ENCODE results near the gene KCNQ1. TPM values are rescaled to one million over a fixed set of nuclear protein-coding genes. Genes with fewer than 3 reads are reported as not detected.

The KCNQ1 gene
- total RNA-seq, 2 experiments from 2014 or later, result 8.7 to 9.5 TPM

- CTCF ChIA-PET, result no interaction called here
- no peak overlapping the region for H3K27ac Mint-ChIP-seq
- TF ChIP-seq, protein P1, sequence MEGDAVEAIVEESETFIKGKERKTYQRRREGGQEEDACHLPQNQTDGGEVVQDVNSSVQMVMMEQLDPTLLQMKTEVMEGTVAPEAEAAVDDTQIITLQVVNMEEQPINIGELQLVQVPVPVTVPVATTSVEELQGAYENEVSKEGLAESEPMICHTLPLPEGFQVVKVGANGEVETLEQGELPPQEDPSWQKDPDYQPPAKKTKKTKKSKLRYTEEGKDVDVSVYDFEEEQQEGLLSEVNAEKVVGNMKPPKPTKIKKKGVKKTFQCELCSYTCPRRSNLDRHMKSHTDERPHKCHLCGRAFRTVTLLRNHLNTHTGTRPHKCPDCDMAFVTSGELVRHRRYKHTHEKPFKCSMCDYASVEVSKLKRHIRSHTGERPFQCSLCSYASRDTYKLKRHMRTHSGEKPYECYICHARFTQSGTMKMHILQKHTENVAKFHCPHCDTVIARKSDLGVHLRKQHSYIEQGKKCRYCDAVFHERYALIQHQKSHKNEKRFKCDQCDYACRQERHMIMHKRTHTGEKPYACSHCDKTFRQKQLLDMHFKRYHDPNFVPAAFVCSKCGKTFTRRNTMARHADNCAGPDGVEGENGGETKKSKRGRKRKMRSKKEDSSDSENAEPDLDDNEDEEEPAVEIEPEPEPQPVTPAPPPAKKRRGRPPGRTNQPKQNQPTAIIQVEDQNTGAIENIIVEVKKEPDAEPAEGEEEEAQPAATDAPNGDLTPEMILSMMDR (IDR thresholded peaks at IDR 0.05), result no peak
- no peaks in the 10 kb centered on the region for H3K27me3 Mint-ChIP-seq
- ATAC-seq, result no peak
- no peak overlapping the region for H3K4me3 Mint-ChIP-seq
- POLR2A ChIA-PET, result no interaction called here
- no peaks in the 10 kb centered on the region for H3K9me3 Mint-ChIP-seq
- H3K4me1 Mint-ChIP-seq (ENCODE audit: low read depth), result no peaks in the 10 kb centered on the region
- intact Hi-C loops (cut with micrococcal nuclease), result no loop called here
- DNase-seq, result no peak
- H3K36me3 Mint-ChIP-seq (ENCODE audit: low read depth), result no peaks in the 10 kb centered on the region
Observed at GRCh38 chr11:2410616-2411015, 34.2 kb upstream of the KCNQ1 start.

DNA sequence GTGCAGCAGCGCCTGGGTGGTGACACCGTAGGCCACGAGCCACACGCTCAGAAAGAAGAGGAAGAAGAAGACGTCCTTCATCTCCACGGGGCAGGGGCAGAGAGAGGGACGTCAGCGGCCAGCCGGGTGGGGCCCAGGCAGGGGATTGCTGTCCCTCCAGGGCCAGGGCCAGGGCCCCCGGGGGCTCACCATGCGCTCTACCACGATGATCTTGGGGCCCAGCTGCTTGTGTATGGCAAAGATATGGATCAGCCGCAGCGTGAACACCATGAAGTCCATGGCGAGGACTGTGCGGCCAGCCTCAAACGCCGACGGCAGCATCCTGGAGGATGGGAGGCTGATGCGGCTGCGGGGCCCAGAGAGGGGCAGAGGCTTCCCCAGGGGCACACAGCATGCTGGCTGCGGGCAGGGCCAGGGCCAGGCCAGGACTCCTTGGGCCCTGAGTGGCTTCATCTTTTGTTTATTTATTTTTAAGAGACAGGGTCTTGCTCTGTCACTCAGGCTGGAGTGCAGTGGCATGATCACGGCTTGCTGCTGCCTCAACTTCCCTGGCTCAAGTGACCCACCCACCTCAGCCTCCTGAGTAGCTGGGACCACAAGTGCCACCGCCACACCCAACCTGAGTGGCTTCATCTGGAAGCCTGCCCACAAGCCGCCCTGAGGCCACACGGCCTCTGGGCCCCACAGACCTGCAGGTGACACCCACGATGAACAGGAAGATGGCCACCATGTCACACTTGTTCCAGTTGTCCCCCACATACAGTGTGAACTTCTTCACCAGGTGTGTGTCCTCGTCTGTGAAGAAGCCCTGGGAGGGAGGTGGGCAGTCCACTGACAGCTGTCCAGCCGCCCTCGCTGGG lies 33.1 kb upstream of the KCNQ1 start:
- POLR2A ChIA-PET, result no interaction called here
- Mint-ChIP-seq H3K36me3 (ENCODE audit: low read depth) (no peaks in the 10 kb centered on the region), H3K9me3 (no peaks in the 10 kb centered on the region), H3K27ac (no peak overlapping the region), H3K4me3 (no peak overlapping the region), H3K4me1 (ENCODE audit: low read depth) (no peaks in the 10 kb centered on the region), H3K27me3 (no peaks in the 10 kb centered on the region)
- CTCF ChIA-PET, result interaction anchor here (1.3 to 2.4 kb wide), 2 partner anchors 9 to 106 kb away, joined by 3 to 13 read pairs; no protein-coding TSS in a partner anchor
- ATAC-seq (no peak), DNase-seq (no peak)
- intact Hi-C loops (cut with micrococcal nuclease), result no loop called here
- TF ChIP-seq, protein P1 (IDR thresholded peaks at IDR 0.05), result no peak

- H3K27ac Mint-ChIP-seq, result no peak overlapping the region
- no peaks in the 10 kb centered on the region for H3K4me1 Mint-ChIP-seq (ENCODE audit: low read depth)
- POLR2A ChIA-PET, result interaction anchor here (0.6 kb wide), 1 partner anchor 1016 kb away, joined by 4 read pairs; no protein-coding TSS in a partner anchor
- no peak for DNase-seq
- no peak overlapping the region for H3K4me3 Mint-ChIP-seq
- no peaks in the 10 kb centered on the region for H3K27me3 Mint-ChIP-seq
- CTCF ChIA-PET, result interaction anchor here (1.3 to 2.4 kb wide), 2 partner anchors 9 to 107 kb away, joined by 3 to 13 read pairs; no protein-coding TSS in a partner anchor
- intact Hi-C loops (cut with micrococcal nuclease), result no loop called here
- no peaks in the 10 kb centered on the region for H3K9me3 Mint-ChIP-seq
- TF ChIP-seq, protein P1 (IDR thresholded peaks at IDR 0.05), result no peak
- ATAC-seq, result no peak
- H3K36me3 Mint-ChIP-seq (ENCODE audit: low read depth), result no peaks in the 10 kb centered on the region
Observed at GRCh38 chr11:2412323-2412722, 32.5 kb upstream of the KCNQ1 start.

- TF ChIP-seq, protein P1 (IDR thresholded peaks at IDR 0.05), result no peak
- Mint-ChIP-seq H3K27me3 (no peaks in the 10 kb centered on the region), H3K36me3 (ENCODE audit: low read depth) (no peaks in the 10 kb centered on the region), H3K4me1 (ENCODE audit: low read depth) (no peaks in the 10 kb centered on the region), H3K9me3 (no peaks in the 10 kb centered on the region), H3K27ac (no peak overlapping the region), H3K4me3 (no peak overlapping the region)
- ATAC-seq (no peak), DNase-seq (no peak)
- POLR2A ChIA-PET, result no interaction called here
- intact Hi-C loops (cut with micrococcal nuclease), result no loop called here
- CTCF ChIA-PET, result interaction anchor here (2.4 kb wide), 1 partner anchor 109 kb away, joined by 13 read pairs; no protein-coding TSS in a partner anchor
Observed at GRCh38 chr11:2413742-2414579, 30.8 kb upstream of the KCNQ1 start.

All from activated CD8-positive, alpha-beta T cell treated with anti-CD3 and anti-CD28 coated beads for 36 hours (primary cell).